ENCODE results near the gene BRIP1. TPM values are rescaled to one million over a fixed set of nuclear protein-coding genes. Genes with fewer than 3 reads are reported as not detected.

Gene BRIP1
- total RNA-seq, 1 donor from 2014 or later = 18.9 TPM

- no peak for DNase-seq (ENCODE audit: extremely low spot score, unreplicated experiment)
Observed at GRCh38 chr17:61662741-61663140, 200.6 kb downstream of the BRIP1 start.

GRCh38 chr17:61662186-61662585 lies 201.1 kb downstream of the BRIP1 start:
- no peak for DNase-seq (ENCODE audit: extremely low spot score, unreplicated experiment)
- Mint-ChIP-seq H3K4me1 (ENCODE audit: unreplicated experiment) (peaks cover 5% of the 10 kb centered on the region), H3K4me3 (no peak overlapping the region), H3K27ac (no peak overlapping the region), H3K9me3 (no peaks in the 10 kb centered on the region), H3K36me3 (no peaks in the 10 kb centered on the region), H3K27me3 (peaks cover 3% of the 10 kb centered on the region)
- no peak for TF ChIP-seq CTCF (conservative IDR thresholded peaks at IDR 0.05)

More at GRCh38 chr17:61662741-61663140, 200.6 kb downstream of the BRIP1 start:
- no peak overlapping the region for H3K4me3 Mint-ChIP-seq
- H3K27me3 Mint-ChIP-seq = peaks cover 3% of the 10 kb centered on the region
- no peaks in the 10 kb centered on the region for H3K9me3 Mint-ChIP-seq
- no peaks in the 10 kb centered on the region for H3K36me3 Mint-ChIP-seq
- no peak for TF ChIP-seq CTCF (conservative IDR thresholded peaks at IDR 0.05)
- peaks cover 5% of the 10 kb centered on the region for H3K4me1 Mint-ChIP-seq (ENCODE audit: unreplicated experiment)
- H3K27ac Mint-ChIP-seq = no peak overlapping the region

- no peak overlapping the region for H3K27ac Mint-ChIP-seq
- DNase-seq (ENCODE audit: extremely low spot score, unreplicated experiment) = no peak
- peaks cover 3% of the 10 kb centered on the region for H3K27me3 Mint-ChIP-seq
- H3K4me1 Mint-ChIP-seq (ENCODE audit: unreplicated experiment) = peaks cover 5% of the 10 kb centered on the region
- no peaks in the 10 kb centered on the region for H3K9me3 Mint-ChIP-seq
- no peaks in the 10 kb centered on the region for H3K36me3 Mint-ChIP-seq
- H3K4me3 Mint-ChIP-seq = no peak overlapping the region
- TF ChIP-seq CTCF (conservative IDR thresholded peaks at IDR 0.05) = no peak
Observed at GRCh38 chr17:61660746-61661485, 202.4 kb downstream of the BRIP1 start.

GRCh38 chr17:61659437-61659836 lies 203.9 kb downstream of the BRIP1 start:
- peaks cover 5% of the 10 kb centered on the region for H3K4me1 Mint-ChIP-seq (ENCODE audit: unreplicated experiment)

DNA sequence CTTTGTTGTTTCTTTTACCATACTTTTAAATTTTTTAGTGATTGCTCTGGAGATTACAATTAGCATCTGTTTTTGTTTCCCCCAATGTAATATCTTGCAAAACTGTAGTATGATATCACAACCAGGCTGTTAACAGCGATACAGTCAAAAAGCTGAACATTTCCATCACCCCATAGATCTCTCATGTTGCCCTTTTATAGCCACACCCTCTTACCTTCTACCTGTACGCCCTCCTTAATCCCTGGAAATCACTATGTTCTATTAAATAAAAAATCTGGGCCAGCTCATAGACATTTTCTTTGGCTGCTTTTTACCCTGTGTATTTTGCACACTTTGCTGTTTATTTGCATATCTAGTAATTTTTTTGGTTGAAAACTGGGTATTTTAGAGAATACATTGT lies 205.1 kb downstream of the BRIP1 start:
- Mint-ChIP-seq H3K27ac (no peak overlapping the region), H3K4me3 (no peak overlapping the region), H3K9me3 (no peaks in the 10 kb centered on the region), H3K27me3 (peaks cover 3% of the 10 kb centered on the region), H3K4me1 (ENCODE audit: unreplicated experiment) (peaks cover 5% of the 10 kb centered on the region), H3K36me3 (no peaks in the 10 kb centered on the region)
- no peak for DNase-seq (ENCODE audit: extremely low spot score, unreplicated experiment)
- TF ChIP-seq CTCF (conservative IDR thresholded peaks at IDR 0.05) = no peak

More at GRCh38 chr17:61659437-61659836, 203.9 kb downstream of the BRIP1 start:
- Mint-ChIP-seq H3K9me3 (no peaks in the 10 kb centered on the region), H3K27ac (no peak overlapping the region), H3K4me3 (no peak overlapping the region), H3K27me3 (peaks cover 3% of the 10 kb centered on the region), H3K36me3 (no peaks in the 10 kb centered on the region)
- no peak for TF ChIP-seq CTCF (conservative IDR thresholded peaks at IDR 0.05)
- no peak for DNase-seq (ENCODE audit: extremely low spot score, unreplicated experiment)
